ENCODE results near the gene COA1.
"Not testable (repeated sequence)": the region's sequence is repeated elsewhere in the genome, so short reads cannot be mapped to it uniquely, and the experiment has no call there.

Gene COA1

GRCh38 chr7:43650457-43651052, 78.8 kb downstream of the COA1 start:
- peak; percentile 29 for DNase-seq (ENCODE audit: low read depth)

- no peak for DNase-seq (ENCODE audit: low read depth)
Observed at GRCh38 chr7:43649755-43650274, 79.5 kb downstream of the COA1 start.

GRCh38 chr7:43648473-43649406, 80.6 kb downstream of the COA1 start:
- DNase-seq (ENCODE audit: low read depth): no peak

- DNase-seq (ENCODE audit: low read depth): peak; percentile 92
Observed at GRCh38 chr7:43647673-43648472, 81.5 kb downstream of the COA1 start.

GRCh38 chr7:43647339-43647672, 82.0 kb downstream of the COA1 start:
- DNase-seq (ENCODE audit: low read depth): peak; percentile 23

GRCh38 chr7:43646603-43647338, 82.6 kb downstream of the COA1 start:
- no peak for DNase-seq (ENCODE audit: low read depth)

- no peak for DNase-seq (ENCODE audit: low read depth)
Observed at GRCh38 chr7:43645699-43646226, 83.6 kb downstream of the COA1 start.

- DNase-seq (ENCODE audit: low read depth): no peak
Observed at GRCh38 chr7:43643846-43644245, 85.5 kb downstream of the COA1 start.

GRCh38 chr7:43642897-43643630, 86.3 kb downstream of the COA1 start:
- no peak for DNase-seq (ENCODE audit: low read depth)

GRCh38 chr7:43640679-43641078, 88.6 kb downstream of the COA1 start:
- DNase-seq (ENCODE audit: low read depth): no peak

GRCh38 chr7:43639858-43640491, 89.3 kb downstream of the COA1 start:
- DNase-seq (ENCODE audit: low read depth): no peak

- DNase-seq (ENCODE audit: low read depth): no peak
Observed at GRCh38 chr7:43637114-43637806, 92.1 kb downstream of the COA1 start.

GRCh38 chr7:43636093-43636492, 93.2 kb downstream of the COA1 start:
- no peak for DNase-seq (ENCODE audit: low read depth)

- DNase-seq (ENCODE audit: low read depth): no peak
Observed at GRCh38 chr7:43634384-43634783, 94.9 kb downstream of the COA1 start.

GRCh38 chr7:43632746-43633145, 96.6 kb downstream of the COA1 start:
- no peak for DNase-seq (ENCODE audit: low read depth)

- DNase-seq (ENCODE audit: low read depth): no peak
Observed at GRCh38 chr7:43631559-43631958, 97.8 kb downstream of the COA1 start.

- DNase-seq (ENCODE audit: low read depth): no peak
Observed at GRCh38 chr7:43630482-43630881, 98.8 kb downstream of the COA1 start.

- no peak for DNase-seq (ENCODE audit: low read depth)
Observed at GRCh38 chr7:43629857-43630256, 99.5 kb downstream of the COA1 start.

GRCh38 chr7:43628431-43628830, 100.9 kb downstream of the COA1 start:
- DNase-seq (ENCODE audit: low read depth): no peak

GRCh38 chr7:43627798-43628197, 101.5 kb downstream of the COA1 start:
- not testable (repeated sequence) for DNase-seq (ENCODE audit: low read depth)

Measured in HS-27A (cell line).